Esophagus muscularis mucosa (tissue), 4 donors: ENCODE results near the gene COQ4. TPM values are rescaled to one million over a fixed set of nuclear protein-coding genes. Genes with fewer than 3 reads are reported as not detected.

Source experiments
- DNase-seq: peaks from one replicate; pipeline ENCODE4 v3.0.0-alpha.2; 2017; ENCODE audit errors: extremely low spot score
- H3K27ac ChIP-seq, 4 donors: fragments of 200-600 bp; sonication (generic); replicated peaks in 1 of 4; 1 replicate in 3 of 4; 2 replicates in 1 of 4; pipeline ENCODE4 v1.5.1; 2016 to 2019; ENCODE audit warnings: mild to moderate bottlenecking in 1 of 4
- H3K27me3 ChIP-seq, 4 donors: fragments of 200-600 bp; sonication (generic); one replicate each; pipeline versions ENCODE4 v1.5.1 to v1.6.0; 2016 to 2019
- H3K36me3 ChIP-seq, 4 donors: fragments of 200-600 bp; sonication (generic); one replicate each; pipeline ENCODE4 v1.5.1; 2016 to 2019
- H3K4me1 ChIP-seq, 4 donors: fragments of 200-600 bp; sonication (generic); one replicate each; pipeline ENCODE4 v1.5.1; 2016 to 2019
- H3K4me3 ChIP-seq, 4 donors: fragments of 200-600 bp; sonication (generic); 1 replicate in 2 of 4; 2 replicates in 2 of 4; pipeline ENCODE4 v1.5.1; 2016 to 2019; ENCODE audit warnings: mild to moderate bottlenecking in 4 of 4, moderate library complexity in 1 of 4
- H3K9me3 ChIP-seq, 4 donors: fragments of 200-600 bp; sonication (generic); 1 replicate in 3 of 4; 2 replicates in 1 of 4; pipeline ENCODE4 v1.5.1; 2016 to 2019
- EP300 ChIP-seq: sonication (generic); formaldehyde crosslinking; IDR thresholded peaks from one replicate; pipeline ENCODE4 v1.6.1; 2017; ENCODE audit warnings: antibody characterized with exemption
- POLR2A ChIP-seq: fragments of 450-650 bp; IDR thresholded peaks from one replicate; pipeline ENCODE4 v1.6.1; 2017; ENCODE audit warnings: antibody characterized with exemption, moderate library complexity, mild to moderate bottlenecking, low read depth
- POLR2AphosphoS5 ChIP-seq, 2 donors: sonication (generic); formaldehyde crosslinking; IDR thresholded peaks; one replicate each; pipeline ENCODE4 v1.6.1; 2017; ENCODE audit warnings: antibody characterized with exemption in 2 of 2
- WGBS: methylation state at CpG from one replicate; pipeline ENCODE4 v1.1.5; 2018; 5-methylcytosine and 5-hydroxymethylcytosine counted together
- intact Hi-C: fragments of 100-400 bp; cut with DNase I; formaldehyde crosslinking; loops from one replicate; pipeline ENCODE4 v1.15.1; 2023
- total RNA-seq, 4 donors: library from RNA; depleted of rRNA; stranded (reverse); fragments of >200 nt; gene quantifications; one replicate each; pipeline versions ENCODE4 v1.1.0 to v1.2.1, GENCODE V29; 2016
- TF ChIP-seq, protein P1 (sequence below), 3 experiments: fragments of 200-600 bp in 2 of 3; fragments of 450-650 bp in 1 of 3; sonication (generic) in 2 of 3; IDR thresholded peaks; one replicate each; pipeline ENCODE4 v1.5.1; 2017 to 2019; ENCODE audit warnings: antibody characterized with exemption in 3 of 3, mild to moderate bottlenecking in 2 of 3, moderate library complexity in 1 of 3

COQ4 gene
- total RNA-seq, 4 donors from 2014 or later, result 23.3 to 37.6 (median 30.1) TPM

DNA sequence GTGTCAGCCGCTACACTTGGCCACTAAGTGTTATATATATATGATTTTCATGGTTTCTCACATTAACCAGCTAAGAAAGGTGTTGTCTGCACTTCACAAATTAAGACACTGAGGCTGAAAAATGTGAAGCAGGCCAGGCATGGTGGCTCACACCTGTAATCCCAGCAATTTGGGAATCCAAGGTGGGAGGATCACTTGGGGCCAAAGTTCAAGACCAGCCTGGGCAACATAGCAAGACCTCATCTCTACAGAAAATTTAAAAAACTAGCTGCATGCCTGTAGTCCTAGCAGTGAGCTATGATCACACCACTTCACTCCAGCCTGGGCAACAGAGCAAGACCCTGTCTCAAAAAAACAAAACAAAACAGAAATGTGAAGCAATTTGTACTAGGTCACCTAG is 1.8 kb downstream of the COQ4 start:
- 100% methylated on average over 1 of the region's 1 CpG for WGBS
- Histone ChIP-seq H3K27ac (no peak overlapping the region), H3K9me3 (no peaks in the 10 kb centered on the region), H3K36me3 (peaks cover 19 to 63% (median 53%) of the 10 kb centered on the region in 4 donors), H3K4me1 (peaks cover 24 to 41% (median 27%) of the 10 kb centered on the region in 4 donors), H3K27me3 (no peaks in the 10 kb centered on the region), H3K4me3 (no peak overlapping the region)
- intact Hi-C loops, result no loop called here
- no peak for DNase-seq
- TF ChIP-seq, protein P1, sequence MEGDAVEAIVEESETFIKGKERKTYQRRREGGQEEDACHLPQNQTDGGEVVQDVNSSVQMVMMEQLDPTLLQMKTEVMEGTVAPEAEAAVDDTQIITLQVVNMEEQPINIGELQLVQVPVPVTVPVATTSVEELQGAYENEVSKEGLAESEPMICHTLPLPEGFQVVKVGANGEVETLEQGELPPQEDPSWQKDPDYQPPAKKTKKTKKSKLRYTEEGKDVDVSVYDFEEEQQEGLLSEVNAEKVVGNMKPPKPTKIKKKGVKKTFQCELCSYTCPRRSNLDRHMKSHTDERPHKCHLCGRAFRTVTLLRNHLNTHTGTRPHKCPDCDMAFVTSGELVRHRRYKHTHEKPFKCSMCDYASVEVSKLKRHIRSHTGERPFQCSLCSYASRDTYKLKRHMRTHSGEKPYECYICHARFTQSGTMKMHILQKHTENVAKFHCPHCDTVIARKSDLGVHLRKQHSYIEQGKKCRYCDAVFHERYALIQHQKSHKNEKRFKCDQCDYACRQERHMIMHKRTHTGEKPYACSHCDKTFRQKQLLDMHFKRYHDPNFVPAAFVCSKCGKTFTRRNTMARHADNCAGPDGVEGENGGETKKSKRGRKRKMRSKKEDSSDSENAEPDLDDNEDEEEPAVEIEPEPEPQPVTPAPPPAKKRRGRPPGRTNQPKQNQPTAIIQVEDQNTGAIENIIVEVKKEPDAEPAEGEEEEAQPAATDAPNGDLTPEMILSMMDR (IDR thresholded peaks at IDR 0.05), result no peak
- TF ChIP-seq EP300 (no peak), POLR2AphosphoS5 (IDR thresholded peaks at IDR 0.05) (no peak), POLR2A (no peak)

DNA sequence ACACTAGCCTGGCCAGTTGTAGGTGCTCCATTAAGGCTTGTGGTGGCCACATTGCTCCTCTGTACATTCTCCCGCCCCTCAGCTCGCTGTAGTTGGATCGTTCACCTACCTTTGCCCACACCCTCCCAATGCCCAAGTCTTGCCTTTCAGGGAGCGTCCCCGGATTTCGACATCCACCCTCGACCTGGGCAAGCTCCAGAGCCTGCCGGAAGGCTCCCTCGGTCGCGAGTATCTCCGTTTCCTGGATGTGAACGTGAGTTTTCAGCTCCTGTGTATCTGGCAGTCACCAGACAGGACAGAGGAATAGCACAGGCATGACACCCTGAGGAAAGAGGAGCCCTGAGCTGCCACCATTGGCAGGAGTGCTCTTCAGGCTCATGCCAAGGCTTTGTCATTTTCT is 3.0 kb downstream of the COQ4 start:
- H3K27me3 ChIP-seq, result no peaks in the 10 kb centered on the region
- no peak for TF ChIP-seq POLR2AphosphoS5 (IDR thresholded peaks at IDR 0.05)
- TF ChIP-seq, protein P1 (IDR thresholded peaks at IDR 0.05), result no peak
- no peak overlapping the region for H3K27ac ChIP-seq
- H3K9me3 ChIP-seq, result no peaks in the 10 kb centered on the region
- DNase-seq, result no peak
- 90% methylated on average over 13 of the region's 13 CpGs for WGBS
- no peak overlapping the region for H3K4me3 ChIP-seq
- peaks cover 24 to 39% (median 27%) of the 10 kb centered on the region in 4 donors for H3K4me1 ChIP-seq
- intact Hi-C loops, result no loop called here
- H3K36me3 ChIP-seq, result peaks cover 19 to 61% (median 48%) of the 10 kb centered on the region in 4 donors

DNA sequence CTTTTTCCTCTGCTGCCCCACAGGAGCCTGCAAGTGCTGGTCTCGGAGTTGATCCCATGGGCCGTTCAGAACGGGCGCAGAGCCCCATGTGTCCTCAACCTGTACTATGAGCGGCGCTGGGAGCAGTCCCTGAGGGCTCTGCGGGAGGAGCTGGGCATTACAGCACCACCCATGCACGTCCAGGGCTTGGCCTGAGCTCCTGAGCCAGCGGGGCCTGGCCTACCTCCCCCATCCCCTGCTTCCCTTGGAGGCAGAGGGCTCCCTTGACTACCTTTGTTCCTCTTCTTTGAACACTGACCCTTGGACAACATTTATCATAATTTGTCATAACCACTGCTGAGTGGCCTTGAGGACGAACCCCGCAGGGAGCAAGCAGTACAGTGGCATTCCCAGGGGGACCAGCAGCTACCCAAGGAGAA is 10.8 kb downstream of the COQ4 start:
- TF ChIP-seq POLR2A (no peak), EP300 (no peak), POLR2AphosphoS5 (IDR thresholded peaks at IDR 0.05) (no peak)
- TF ChIP-seq, protein P1 (IDR thresholded peaks at IDR 0.05), result no peak
- Histone ChIP-seq H3K4me3 (no peak overlapping the region), H3K4me1 (no peaks in the 10 kb centered on the region), H3K27ac (no peak overlapping the region), H3K27me3 (no peaks in the 10 kb centered on the region), H3K36me3 (peaks cover 4 to 63% (median 46%) of the 10 kb centered on the region in 4 donors), H3K9me3 (no peaks in the 10 kb centered on the region)
- 100% methylated on average over 2 of the region's 11 CpGs for WGBS
- no peak for DNase-seq
- intact Hi-C loops, result no loop called here

DNA sequence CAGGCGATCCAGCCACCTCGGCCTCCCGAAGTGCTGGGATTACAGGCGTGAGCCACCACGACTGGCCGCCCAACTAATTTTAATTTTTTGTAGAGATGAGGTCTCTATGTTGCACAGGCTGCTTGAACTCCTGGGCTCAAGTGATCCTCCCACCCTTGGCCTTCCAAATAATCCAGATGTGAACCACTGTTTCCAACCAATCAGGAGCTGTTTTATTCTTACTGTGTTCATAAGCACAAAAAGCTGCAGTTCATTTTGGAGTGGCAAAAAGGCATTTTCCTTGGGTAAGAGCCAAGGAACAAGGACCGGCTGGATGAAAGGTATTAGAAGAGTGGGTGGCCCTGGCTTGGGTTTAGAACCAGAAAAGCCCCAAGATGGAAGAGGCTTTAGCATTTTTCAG is 12.5 kb downstream of the COQ4 start:
- 93% methylated on average over 7 of the region's 7 CpGs for WGBS
- no peak overlapping the region for H3K27ac ChIP-seq
- no peaks in the 10 kb centered on the region for H3K9me3 ChIP-seq
- no peak for DNase-seq
- intact Hi-C loops, result no loop called here
- peaks cover 0 to 6% (median 6%) of the 10 kb centered on the region in 4 donors for H3K4me1 ChIP-seq
- no peaks in the 10 kb centered on the region for H3K27me3 ChIP-seq
- no peak for TF ChIP-seq POLR2A
- TF ChIP-seq POLR2AphosphoS5 (IDR thresholded peaks at IDR 0.05), result no peak
- no peak for TF ChIP-seq EP300
- TF ChIP-seq, protein P1 (IDR thresholded peaks at IDR 0.05), result no peak
- H3K4me3 ChIP-seq, result no peak overlapping the region
- peaks cover 0 to 48% (median 36%) of the 10 kb centered on the region in 4 donors for H3K36me3 ChIP-seq

- H3K4me1 ChIP-seq, result peaks cover under 1 to 10% (median 9%) of the 10 kb centered on the region in 4 donors
- peaks cover 0 to 41% (median 34%) of the 10 kb centered on the region in 4 donors for H3K36me3 ChIP-seq
- WGBS, result no CpG with 5 or more reads among the region's 2 CpGs
- H3K27ac ChIP-seq, result no peak overlapping the region
- intact Hi-C loops, result no loop called here
- no peak for TF ChIP-seq POLR2A
- no peak for TF ChIP-seq POLR2AphosphoS5 (IDR thresholded peaks at IDR 0.05)
- TF ChIP-seq, protein P1 (IDR thresholded peaks at IDR 0.05), result no peak
- no peak for TF ChIP-seq EP300
- H3K9me3 ChIP-seq, result no peaks in the 10 kb centered on the region
- DNase-seq, result no peak
- no peaks in the 10 kb centered on the region for H3K27me3 ChIP-seq
- no peak overlapping the region for H3K4me3 ChIP-seq
Measured at GRCh38 chr9:128335914-128336313, 13.3 kb downstream of the COQ4 start.
